T-cell (primary cell): ENCODE measurements around the gene TENT4B. TPM values are rescaled to one million over a fixed set of nuclear protein-coding genes. Genes with fewer than 3 reads are reported as not detected.
A peak's percentile ranks its signal among the peaks of the same experiment; 100 is the strongest.

ENCODE experiments used
- ATAC-seq, 4 experiments: fragments of 200-7000 bp in 3 of 4; fragments of 150-1000 bp in 1 of 4; cut with Tn5 transposase; replicated peaks in 1 of 4; 1 replicate in 3 of 4; 2 replicates in 1 of 4; pipeline ENCODE4 v1.10.0; 2021; ENCODE audit warnings: moderate library complexity in 3 of 4, mild to moderate bottlenecking in 2 of 4, moderate number of reproducible peaks in 1 of 4
- CTCF ChIA-PET, 2 donors: fragments of 300-600 bp; sonication (Branson Sonifier 250); formaldehyde crosslinking; loops; one replicate each; lab custom pipeline; 2022; ENCODE audit warnings: antibody characterized with exemption in 2 of 2; lab: Charles Lee
- POLR2A ChIA-PET, 2 donors: fragments of 300-600 bp; sonication (Branson Sonifier 250); formaldehyde crosslinking; loops; one replicate each; lab custom pipeline; 2022; ENCODE audit warnings: antibody characterized with exemption in 2 of 2; lab: Charles Lee
- DNase-seq, 35 experiments: peaks; one replicate each; pipeline versions ENCODE4 v3.0.0 to v3.0.0-alpha.2; 2013 to 2023
- H3K27ac ChIP-seq: one replicate; pipeline ENCODE4 v1.5.1; 2013; ENCODE audit warnings: low read length
- H3K27me3 ChIP-seq, 2 experiments: replicated peaks in 1 of 2; 1 replicate in 1 of 2; 2 replicates in 1 of 2; pipeline versions ENCODE4 v1.6.1 to v1.7.0; 2013; ENCODE audit warnings: low read length in 1 of 2, mixed read lengths in 1 of 2; ENCODE audit not compliant: control insufficient read depth in 2 of 2, insufficient read depth in 2 of 2; ENCODE audit errors: extremely low read depth in 1 of 2
- H3K36me3 ChIP-seq, 2 donors: 1 replicate in 1 of 2; 2 replicates in 1 of 2; pipeline versions ENCODE4 v1.6.1 to v1.7.0; 2013; ENCODE audit warnings: low read length in 1 of 2; ENCODE audit not compliant: control insufficient read depth in 2 of 2, insufficient read depth in 1 of 2; ENCODE audit errors: extremely low read depth in 1 of 2
- H3K4me1 ChIP-seq, 2 experiments: 1 replicate in 1 of 2; 2 replicates in 1 of 2; pipeline versions ENCODE4 v1.6.1 to v1.7.0; 2013; ENCODE audit warnings: low read length in 2 of 2, mixed read lengths in 1 of 2; ENCODE audit not compliant: insufficient read depth in 2 of 2, control insufficient read depth in 1 of 2; ENCODE audit errors: extremely low read depth in 1 of 2
- H3K4me3 ChIP-seq, 2 donors: 1 replicate in 1 of 2; 2 replicates in 1 of 2; pipeline versions ENCODE4 v1.5.1 to v1.7.0; 2013; ENCODE audit warnings: mild to moderate bottlenecking in 2 of 2, low read length in 1 of 2, moderate library complexity in 1 of 2; ENCODE audit not compliant: control insufficient read depth in 1 of 2; ENCODE audit errors: extremely low read depth in 1 of 2
- H3K9me3 ChIP-seq: 2 replicates; pipeline ENCODE4 v1.7.0; 2013
- H3K27ac Mint-ChIP-seq, 2 donors: one replicate each; pipeline ENCODE4 v1.8.0; 2020 to 2021; ENCODE audit warnings: mild to moderate bottlenecking in 2 of 2, mixed read lengths in 2 of 2
- H3K27me3 Mint-ChIP-seq, 2 donors: one replicate each; pipeline ENCODE4 v1.8.0; 2021 to 2022; ENCODE audit warnings: mixed read lengths in 2 of 2
- H3K36me3 Mint-ChIP-seq: one replicate; pipeline ENCODE4 v1.8.0; 2021; ENCODE audit warnings: mixed read lengths
- H3K4me1 Mint-ChIP-seq, 3 donors: one replicate each; pipeline ENCODE4 v1.8.0; 2020 to 2022; ENCODE audit warnings: mixed read lengths in 3 of 3, mild to moderate bottlenecking in 1 of 3
- H3K4me3 Mint-ChIP-seq, 3 donors: one replicate each; pipeline ENCODE4 v1.8.0; 2020 to 2022; ENCODE audit warnings: mild to moderate bottlenecking in 3 of 3, mixed read lengths in 3 of 3, moderate library complexity in 3 of 3
- H3K9me3 Mint-ChIP-seq, 3 donors: one replicate each; pipeline ENCODE4 v1.8.0; 2020 to 2022; ENCODE audit warnings: mixed read lengths in 3 of 3
- WGBS: methylation state at CpG from one replicate; pipeline ENCODE4 v1.1.5; 2013; ENCODE audit warnings: missing lambda C conversion rate; ENCODE audit not compliant: insufficient coverage; 5-methylcytosine and 5-hydroxymethylcytosine counted together
- total RNA-seq, 35 experiments: library from RNA in 6 of 35; stranded (reverse) in 6 of 35; fragments of 120-200 nt in 1 of 35; gene quantifications; one replicate each; pipeline versions ENCODE4 v1.2.1 to v1.2.4 and lab custom pipeline; 2013 to 2026

TENT4B gene
- total RNA-seq, 5 donors from 2014 or later (not counting 1 experiment from before 2014, with no cell fraction given): 20.2 to 31.9 (median 20.9) TPM

GRCh38 chr16:50209546-50210265 is 56.6 kb downstream of the TENT4B start:
- H3K9me3 Mint-ChIP-seq: no peaks in the 10 kb centered on the region
- peaks cover 15% of the 10 kb centered on the region for H3K36me3 Mint-ChIP-seq
- ATAC-seq: no peak
- H3K27me3 Mint-ChIP-seq: no peaks in the 10 kb centered on the region
- DNase-seq: no peak
- Histone ChIP-seq H3K36me3 (peaks cover 3 to 24% of the 10 kb centered on the region in 2 donors), H3K4me3 (no peak overlapping the region), H3K27me3 (no peaks in the 10 kb centered on the region), H3K9me3 (no peaks in the 10 kb centered on the region), H3K4me1 (no peaks in the 10 kb centered on the region), H3K27ac (no peak overlapping the region)
- peak overlapping the region; percentile 72 to 77 for H3K27ac Mint-ChIP-seq
- 94% methylated on average over 4 of the region's 7 CpGs for WGBS
- ChIA-PET CTCF (interaction anchor here (0.5 to 5.7 kb wide), 31 partner anchors 8 to 597 kb away, joined by 3 to 54 read pairs (median 5); partner anchors contain the start of genes CNEP1R1 (in 2 of the 2) and HEATR3 (in 2 of the 2)), POLR2A (interaction anchor here in 1 of 2 donors (0.5 to 0.7 kb wide), 2 partner anchors 66 to 209 kb away, joined by 3 to 4 read pairs; no protein-coding TSS in a partner anchor)
- peaks cover 38 to 45% (median 42%) of the 10 kb centered on the region in 3 donors for H3K4me1 Mint-ChIP-seq
- no peak overlapping the region for H3K4me3 Mint-ChIP-seq

DNA sequence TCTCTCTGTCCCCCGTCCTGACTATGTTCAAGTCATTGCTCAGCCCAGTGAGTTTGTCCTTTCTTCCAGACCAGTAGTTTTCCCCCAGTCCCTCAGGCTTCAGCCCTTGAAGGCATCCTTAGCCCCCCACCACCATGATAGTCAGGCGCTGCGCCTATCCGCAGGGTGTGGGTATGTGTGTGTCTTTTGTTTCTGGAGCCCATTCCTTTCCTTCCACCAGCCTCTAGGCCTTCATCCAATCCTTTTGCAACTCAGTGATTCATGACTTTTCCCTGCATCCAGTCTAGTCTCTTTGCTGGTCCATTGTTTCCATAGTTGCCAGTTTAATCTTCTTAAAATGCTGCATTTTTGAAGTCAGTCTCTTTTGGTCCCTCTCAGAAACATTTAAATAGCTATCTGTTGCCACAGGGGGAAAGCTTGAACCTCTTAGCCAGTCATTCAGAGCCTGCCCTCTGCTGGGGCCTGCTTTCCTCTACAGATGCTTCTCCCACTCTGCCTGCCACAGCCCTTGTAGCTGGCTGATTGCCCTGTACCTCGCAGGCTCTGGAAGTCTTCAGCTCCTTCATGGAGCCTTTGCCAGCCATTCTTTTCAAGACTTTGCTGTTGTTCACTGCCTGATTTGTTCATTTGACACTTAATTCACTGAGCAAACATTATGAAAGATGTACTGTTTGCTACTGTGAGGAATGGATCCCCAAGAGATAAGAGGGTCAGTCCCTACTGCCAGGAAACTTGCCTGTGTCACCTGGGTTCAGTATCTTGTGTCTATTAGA is 57.3 kb downstream of the TENT4B start:
- peaks cover 3 to 29% of the 10 kb centered on the region in 2 donors for H3K36me3 ChIP-seq
- DNase-seq (peak; percentile 36 to 76 (median 59)), ATAC-seq (peak; percentile 86 to 95 (median 94))
- H3K4me3 ChIP-seq: no peak overlapping the region
- no peaks in the 10 kb centered on the region for H3K9me3 Mint-ChIP-seq
- H3K27me3 Mint-ChIP-seq: no peaks in the 10 kb centered on the region
- 79% methylated on average over 2 of the region's 5 CpGs for WGBS
- no peak overlapping the region for H3K27ac ChIP-seq
- H3K4me1 Mint-ChIP-seq: peaks cover 33 to 41% (median 36%) of the 10 kb centered on the region in 3 donors
- H3K4me3 Mint-ChIP-seq: no peak overlapping the region
- CTCF ChIA-PET: interaction anchor here (0.5 to 5.7 kb wide), 42 partner anchors 8 to 673 kb away, joined by 3 to 54 read pairs (median 4); partner anchors contain the start of genes CNEP1R1 (in 2 of the 2) and HEATR3 (in 2 of the 2)
- POLR2A ChIA-PET: interaction anchor here (0.5 to 0.6 kb wide), 2 partner anchors 59 to 67 kb away, joined by 3 read pairs; no protein-coding TSS in a partner anchor
- no peaks in the 10 kb centered on the region for H3K27me3 ChIP-seq
- peaks cover 0 to 4% of the 10 kb centered on the region in 2 experiments for H3K4me1 ChIP-seq
- H3K36me3 Mint-ChIP-seq: peaks cover 22% of the 10 kb centered on the region
- H3K27ac Mint-ChIP-seq: peak overlapping the region; percentile 72 to 77
- H3K9me3 ChIP-seq: no peaks in the 10 kb centered on the region

GRCh38 chr16:50213939-50214519 is 60.9 kb downstream of the TENT4B start:
- Mint-ChIP-seq H3K4me3 (no peak overlapping the region), H3K36me3 (peaks cover 28% of the 10 kb centered on the region), H3K9me3 (no peaks in the 10 kb centered on the region), H3K27me3 (no peaks in the 10 kb centered on the region), H3K4me1 (peaks cover 11 to 25% (median 24%) of the 10 kb centered on the region in 3 donors), H3K27ac (peak overlapping the region; percentile 71 to 75)
- ChIA-PET POLR2A (interaction anchor here (0.6 kb wide), 2 partner anchors 36 to 69 kb away, joined by 3 to 4 read pairs; no protein-coding TSS in a partner anchor), CTCF (interaction anchor here (0.5 to 2.4 kb wide), 10 partner anchors 17 to 592 kb away, joined by 3 to 13 read pairs (median 4); partner anchors contain the start of gene CNEP1R1 (in 1 of the 2))
- Histone ChIP-seq H3K9me3 (no peaks in the 10 kb centered on the region), H3K36me3 (peaks cover 11 to 53% of the 10 kb centered on the region in 2 donors), H3K27me3 (no peaks in the 10 kb centered on the region), H3K4me1 (peaks cover 0 to 7% of the 10 kb centered on the region in 2 experiments), H3K27ac (no peak overlapping the region), H3K4me3 (no peak overlapping the region)
- ATAC-seq (peak in 3 of 4 experiments; percentile 46 to 70 (median 48)), DNase-seq (peak in 2 of 35 experiments; percentile 42 to 80)
- no CpG with 5 or more reads among the region's 4 CpGs for WGBS

DNA sequence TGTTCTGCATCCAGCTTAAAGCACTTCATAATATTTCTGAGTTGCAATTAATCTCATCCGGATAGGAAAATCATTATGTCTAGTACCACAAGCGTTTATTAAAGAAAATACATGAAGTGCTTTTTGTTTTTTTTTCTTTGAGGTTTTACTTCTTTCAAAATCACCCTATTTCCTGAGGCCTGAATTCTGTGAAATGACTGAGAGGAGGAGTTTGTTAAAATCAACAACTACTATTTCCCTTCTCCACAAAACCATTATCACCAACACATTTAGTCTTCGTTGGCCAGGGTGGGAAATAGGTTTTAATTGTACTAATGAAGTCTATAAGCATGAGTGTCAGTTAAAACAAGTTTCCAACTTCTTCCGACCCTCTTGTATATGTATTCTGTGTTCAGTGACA is 62.6 kb downstream of the TENT4B start:
- Histone ChIP-seq H3K27ac (no peak overlapping the region), H3K27me3 (no peaks in the 10 kb centered on the region), H3K4me1 (peaks cover 0 to 7% of the 10 kb centered on the region in 2 experiments), H3K4me3 (no peak overlapping the region), H3K9me3 (no peaks in the 10 kb centered on the region), H3K36me3 (peaks cover 11 to 60% of the 10 kb centered on the region in 2 donors)
- Mint-ChIP-seq H3K4me1 (peaks cover 2 to 13% (median 12%) of the 10 kb centered on the region in 3 donors), H3K27ac (no peak overlapping the region), H3K9me3 (no peaks in the 10 kb centered on the region), H3K27me3 (no peaks in the 10 kb centered on the region), H3K4me3 (no peak overlapping the region), H3K36me3 (peaks cover 30% of the 10 kb centered on the region)
- ATAC-seq: no peak
- WGBS: 100% methylated on average over 1 of the region's 4 CpGs
- CTCF ChIA-PET: interaction anchor here in 1 of 2 donors (0.5 to 2.2 kb wide), 3 partner anchors 139 to 583 kb away, joined by 3 to 11 read pairs (median 7); partner anchors contain the start of gene CNEP1R1
- POLR2A ChIA-PET: interaction anchor here in 1 of 2 donors (0.6 kb wide), 1 partner anchor 55 kb away, joined by 3 read pairs; no protein-coding TSS in a partner anchor
- no peak for DNase-seq

DNA sequence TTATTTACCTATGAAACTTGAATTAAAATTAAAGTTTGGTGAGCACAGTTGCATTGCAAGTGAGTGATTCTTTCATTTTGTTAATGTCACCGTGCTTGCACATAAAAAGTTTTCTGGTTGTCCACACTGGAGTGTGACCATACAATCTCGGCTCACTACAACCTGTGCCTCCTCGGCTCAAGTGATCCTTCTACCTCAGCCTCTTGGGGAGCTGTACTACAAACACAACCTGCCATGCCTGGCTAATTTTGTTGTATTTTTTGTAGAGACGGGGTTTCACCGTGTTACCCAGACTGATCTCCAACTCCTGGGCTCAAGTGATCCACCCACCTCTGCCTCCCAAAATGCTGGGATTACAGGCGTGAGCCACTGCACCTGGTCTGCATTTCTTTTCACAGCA is 63.1 kb downstream of the TENT4B start:
- H3K4me3 Mint-ChIP-seq: no peak overlapping the region
- H3K27ac Mint-ChIP-seq: no peak overlapping the region
- peaks cover 11 to 64% of the 10 kb centered on the region in 2 donors for H3K36me3 ChIP-seq
- ChIA-PET CTCF (no interaction called here), POLR2A (interaction anchor here in 1 of 2 donors (0.6 kb wide), 1 partner anchor 56 kb away, joined by 3 read pairs; no protein-coding TSS in a partner anchor)
- H3K27me3 ChIP-seq: no peaks in the 10 kb centered on the region
- DNase-seq (no peak), ATAC-seq (no peak)
- H3K36me3 Mint-ChIP-seq: peaks cover 28% of the 10 kb centered on the region
- H3K27me3 Mint-ChIP-seq: no peaks in the 10 kb centered on the region
- peaks cover 0 to 11% (median 10%) of the 10 kb centered on the region in 3 donors for H3K4me1 Mint-ChIP-seq
- H3K9me3 Mint-ChIP-seq: no peaks in the 10 kb centered on the region
- H3K9me3 ChIP-seq: no peaks in the 10 kb centered on the region
- peaks cover 0 to 7% of the 10 kb centered on the region in 2 experiments for H3K4me1 ChIP-seq
- no peak overlapping the region for H3K27ac ChIP-seq
- H3K4me3 ChIP-seq: no peak overlapping the region
- WGBS: no CpG with 5 or more reads among the region's 6 CpGs
